RWPE1 (cell line): Measurements from ENCODE around the gene PDE7B.

ENCODE experiments used
- CTCF ChIA-PET: fragments of 350-600 bp; sonication (Branson Sonifier 250); formaldehyde crosslinking; extraction: SDS; loops from one replicate; lab custom pipeline; 2021; lab: Yijun Ruan, JAX
- POLR2A ChIA-PET: fragments of 400-600 bp; formaldehyde crosslinking; extraction: SDS; loops from one replicate; lab custom pipeline; 2020; ENCODE audit warnings: antibody characterized with exemption; ENCODE audit not compliant: low non-redundant PET; lab: Yijun Ruan, JAX
- DNase-seq: peaks from one replicate; pipeline ENCODE4 v3.0.0; 2012; ENCODE audit warnings: low spot score
- H3K27ac ChIP-seq: fragments of 450-650 bp; 2 replicates; pipeline ENCODE4 v1.5.1; 2017
- TF ChIP-seq, protein P1 (sequence below): fragments of 450-650 bp; conservative IDR thresholded peaks from 2 replicates; pipeline ENCODE4 v1.5.1; 2017; ENCODE audit warnings: low read depth, mild to moderate bottlenecking

Gene PDE7B

DNA sequence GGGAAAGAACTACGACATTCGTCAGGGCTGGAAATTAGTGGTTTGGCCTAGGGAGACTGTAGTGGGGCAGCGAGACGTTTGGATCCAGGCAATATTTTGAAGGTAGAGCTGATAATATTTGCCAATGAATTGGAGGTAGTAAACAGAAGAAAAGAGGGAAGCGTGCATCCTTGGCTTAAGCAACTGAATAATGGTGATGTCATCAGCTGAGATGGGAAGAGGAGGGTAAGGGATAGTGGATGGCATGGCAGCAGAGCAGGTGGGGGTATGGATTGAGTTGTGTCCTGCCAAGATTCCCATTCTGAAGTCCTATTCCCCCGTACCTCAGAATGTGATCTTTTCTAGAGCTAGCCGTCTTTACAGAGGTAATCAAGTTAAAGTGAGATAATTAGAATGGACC is 119.2 kb downstream of the PDE7B start:
- no peak overlapping the region for H3K27ac ChIP-seq
- TF ChIP-seq, protein P1, sequence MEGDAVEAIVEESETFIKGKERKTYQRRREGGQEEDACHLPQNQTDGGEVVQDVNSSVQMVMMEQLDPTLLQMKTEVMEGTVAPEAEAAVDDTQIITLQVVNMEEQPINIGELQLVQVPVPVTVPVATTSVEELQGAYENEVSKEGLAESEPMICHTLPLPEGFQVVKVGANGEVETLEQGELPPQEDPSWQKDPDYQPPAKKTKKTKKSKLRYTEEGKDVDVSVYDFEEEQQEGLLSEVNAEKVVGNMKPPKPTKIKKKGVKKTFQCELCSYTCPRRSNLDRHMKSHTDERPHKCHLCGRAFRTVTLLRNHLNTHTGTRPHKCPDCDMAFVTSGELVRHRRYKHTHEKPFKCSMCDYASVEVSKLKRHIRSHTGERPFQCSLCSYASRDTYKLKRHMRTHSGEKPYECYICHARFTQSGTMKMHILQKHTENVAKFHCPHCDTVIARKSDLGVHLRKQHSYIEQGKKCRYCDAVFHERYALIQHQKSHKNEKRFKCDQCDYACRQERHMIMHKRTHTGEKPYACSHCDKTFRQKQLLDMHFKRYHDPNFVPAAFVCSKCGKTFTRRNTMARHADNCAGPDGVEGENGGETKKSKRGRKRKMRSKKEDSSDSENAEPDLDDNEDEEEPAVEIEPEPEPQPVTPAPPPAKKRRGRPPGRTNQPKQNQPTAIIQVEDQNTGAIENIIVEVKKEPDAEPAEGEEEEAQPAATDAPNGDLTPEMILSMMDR: no peak
- CTCF ChIA-PET: interaction anchor here (0.6 kb wide), 1 partner anchor 119 kb away, joined by 4 read pairs; no protein-coding TSS in a partner anchor
- no peak for DNase-seq
- POLR2A ChIA-PET: no interaction called here

DNA sequence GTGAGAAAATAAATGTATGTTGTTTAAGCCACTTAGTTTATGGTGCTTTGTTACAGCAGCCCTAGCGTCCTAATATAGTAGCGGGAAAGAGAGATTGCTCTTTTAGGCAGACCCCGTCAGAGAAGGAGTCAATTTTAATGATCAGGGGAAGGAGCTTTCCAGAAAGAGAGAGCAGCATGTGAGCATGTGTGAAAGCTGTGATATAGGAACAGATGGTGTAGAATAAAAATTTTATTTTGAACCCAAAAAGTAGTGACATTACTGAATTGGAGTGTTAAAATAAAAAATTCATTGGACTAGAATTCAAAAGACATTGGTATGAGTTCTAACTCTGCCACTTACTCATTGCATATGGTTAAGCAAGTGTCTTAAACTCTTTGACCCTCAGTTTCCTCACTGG is 119.8 kb downstream of the PDE7B start:
- no peak overlapping the region for H3K27ac ChIP-seq
- no peak for DNase-seq
- ChIA-PET CTCF (interaction anchor here (1.2 kb wide), 1 partner anchor 13 kb away, joined by 4 read pairs; no protein-coding TSS in a partner anchor), POLR2A (no interaction called here)
- TF ChIP-seq, protein P1: no peak

DNA sequence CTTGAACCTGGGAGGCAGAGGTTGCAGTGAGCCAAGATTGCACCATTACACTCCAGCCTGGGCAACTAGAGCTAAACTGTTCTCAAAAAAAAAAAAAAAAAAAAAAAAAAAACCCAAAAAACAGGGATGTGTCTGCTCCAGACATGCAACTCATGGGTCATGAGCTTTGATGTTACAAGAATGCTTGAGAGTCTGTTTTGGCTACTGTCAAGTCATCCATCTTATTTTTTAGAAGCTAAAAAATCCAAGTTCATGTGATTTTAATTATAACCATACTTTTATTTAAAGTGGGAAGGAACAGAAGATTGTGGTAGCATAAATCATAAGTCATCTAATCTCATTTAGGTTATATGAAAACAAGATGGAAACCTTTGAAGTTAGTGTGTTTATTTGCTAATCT is 120.6 kb downstream of the PDE7B start:
- TF ChIP-seq, protein P1: no peak
- ChIA-PET CTCF (interaction anchor here (0.6 to 1.2 kb wide), 3 partner anchors 12 to 466 kb away, joined by 3 to 8 read pairs (median 4); no protein-coding TSS in a partner anchor), POLR2A (no interaction called here)
- no peak for DNase-seq
- no peak overlapping the region for H3K27ac ChIP-seq

DNA sequence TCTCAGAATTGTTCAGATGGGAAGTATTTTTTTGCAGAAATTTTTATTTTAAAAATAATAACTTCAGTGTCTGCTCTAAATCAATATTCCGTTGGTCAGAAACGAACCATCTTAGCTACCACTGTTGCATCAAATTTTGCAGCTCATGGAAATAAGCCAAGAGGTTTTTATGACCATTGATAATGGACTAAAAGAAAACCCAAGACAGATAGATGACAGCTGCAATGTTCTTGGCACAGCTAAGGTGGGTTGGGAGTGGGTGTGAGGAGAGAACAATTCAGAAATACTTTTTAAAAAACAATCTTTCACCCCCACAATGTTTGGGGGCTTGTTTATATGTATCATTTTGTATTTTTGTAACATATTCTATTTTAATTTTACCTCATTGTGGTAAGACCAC is 121.1 kb downstream of the PDE7B start:
- ChIA-PET POLR2A (no interaction called here), CTCF (interaction anchor here (0.6 to 1.1 kb wide), 2 partner anchors 14 to 467 kb away, joined by 3 to 8 read pairs; no protein-coding TSS in a partner anchor)
- no peak overlapping the region for H3K27ac ChIP-seq
- no peak for DNase-seq
- TF ChIP-seq, protein P1: no peak

DNA sequence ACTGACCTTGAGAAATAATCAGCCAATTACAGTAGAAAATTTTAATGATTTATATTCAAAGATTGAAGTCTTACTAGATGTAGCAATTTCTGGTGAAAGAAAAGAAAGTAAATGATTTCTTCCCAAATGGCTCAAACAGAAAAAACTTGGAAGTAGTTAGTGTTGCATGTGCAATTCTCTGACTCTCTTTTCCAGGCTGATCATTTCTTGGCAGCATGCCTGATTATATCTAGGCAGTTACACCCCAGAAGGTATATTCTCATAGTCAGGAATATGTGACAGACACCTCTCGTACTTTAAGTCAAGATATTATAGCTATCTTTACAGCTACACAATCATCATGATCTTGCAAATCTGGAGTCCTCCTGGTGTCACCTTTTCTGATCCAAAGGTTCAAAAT is 122.9 kb downstream of the PDE7B start:
- TF ChIP-seq, protein P1: no peak
- no peak overlapping the region for H3K27ac ChIP-seq
- DNase-seq: no peak
- ChIA-PET POLR2A (no interaction called here), CTCF (no interaction called here)

DNA sequence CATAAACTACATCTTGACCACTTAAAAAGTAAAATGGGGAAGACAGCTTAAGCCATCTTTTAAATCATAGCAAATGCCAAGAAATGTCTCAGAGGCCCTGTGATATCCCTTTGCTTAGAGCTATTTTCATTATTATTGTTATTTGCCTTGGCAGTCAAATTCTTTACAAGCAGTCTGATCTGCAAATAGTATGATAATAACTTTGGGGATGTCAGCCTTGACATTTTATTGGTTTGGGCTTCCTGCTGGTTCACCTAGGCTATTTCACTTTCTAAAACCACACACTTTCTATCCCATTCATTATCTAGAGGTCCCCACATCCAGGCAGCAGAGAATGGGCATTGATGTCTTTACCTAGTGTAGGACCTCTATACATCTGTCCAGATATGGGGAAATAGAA is 125.1 kb downstream of the PDE7B start:
- CTCF ChIA-PET: interaction anchor here (0.5 kb wide), 1 partner anchor 68 kb away, joined by 3 read pairs; no protein-coding TSS in a partner anchor
- H3K27ac ChIP-seq: no peak overlapping the region
- no peak for DNase-seq
- TF ChIP-seq, protein P1: no peak
- POLR2A ChIA-PET: no interaction called here
